Jurkat, Clone E6-1 (cell line): ENCODE measurements around the gene INTS13. TPM values are rescaled to one million over a fixed set of nuclear protein-coding genes. Genes with fewer than 3 reads are reported as not detected.
"Not testable (repeated sequence)": the region's sequence is repeated elsewhere in the genome, so short reads cannot be mapped to it uniquely, and the experiment has no call there.

Source experiments
- DNase-seq: peaks from one replicate; pipeline ENCODE4 v3.0.0-alpha.2; 2011; ENCODE audit warnings: low read depth, low spot score
- H3K4me3 ChIP-seq: 2 replicates; pipeline ENCODE4 v1.5.1; 2011; ENCODE audit warnings: mild to moderate bottlenecking, low read length, control low read depth, moderate library complexity
- polyA plus RNA-seq: library from polyadenylated mRNA; unstranded; fragments of >200 nt; gene quantifications from one replicate; pipeline ENCODE4 v1.2.1, GENCODE V29; 2012; ENCODE audit warnings: missing spikeins; ENCODE audit not compliant: insufficient read length, insufficient read depth

The INTS13 gene
- polyA plus RNA-seq, result 57.3 TPM

GRCh38 chr12:26937863-26938700, at the start of gene INTS13, which contains the start of gene FGFR1OP2:
Gene INTS13, minus strand, starts transcription at chr12:26937981. Its CDS starts 1,178 bp downstream, at chr12:26936803.
Gene FGFR1OP2, plus strand, starts transcription at chr12:26938470. Its CDS starts 15,689 bp downstream, at chr12:26954159.
- peak within 1 kb of the TSS; percentile 92 for H3K4me3 ChIP-seq
- DNase-seq, result peak; percentile 97

- H3K4me3 ChIP-seq, result no peak overlapping the region
- no peak for DNase-seq
Observed at GRCh38 chr12:26982866-26983265, 45.1 kb upstream of the INTS13 start.

GRCh38 chr12:26979733-26980132, 42.0 kb upstream of the INTS13 start:
- H3K4me3 ChIP-seq, result no peak overlapping the region
- DNase-seq, result no peak

GRCh38 chr12:26978801-26979200, 41.0 kb upstream of the INTS13 start:
- H3K4me3 ChIP-seq, result no peak overlapping the region
- DNase-seq, result no peak

- no peak for DNase-seq
- H3K4me3 ChIP-seq, result no peak overlapping the region
Observed at GRCh38 chr12:26976687-26977086, 38.9 kb upstream of the INTS13 start.

- DNase-seq, result peak; percentile 19
- no peak overlapping the region for H3K4me3 ChIP-seq
Observed at GRCh38 chr12:26971963-26972362, 34.2 kb upstream of the INTS13 start.

- H3K4me3 ChIP-seq, result no peak overlapping the region
- DNase-seq, result no peak
Observed at GRCh38 chr12:26970136-26970535, 32.4 kb upstream of the INTS13 start.

- DNase-seq, result no peak
Observed at GRCh38 chr12:26966842-26967241, 29.1 kb upstream of the INTS13 start.

GRCh38 chr12:26963413-26963812, 25.6 kb upstream of the INTS13 start:
- H3K4me3 ChIP-seq, result no peak overlapping the region
- DNase-seq, result no peak

More at GRCh38 chr12:26966842-26967241, 29.1 kb upstream of the INTS13 start:
- no peak overlapping the region for H3K4me3 ChIP-seq

- DNase-seq, result no peak
- no peak overlapping the region for H3K4me3 ChIP-seq
Observed at GRCh38 chr12:26961803-26962202, 24.0 kb upstream of the INTS13 start.

GRCh38 chr12:26961391-26961790, 23.6 kb upstream of the INTS13 start:
- H3K4me3 ChIP-seq, result not testable (repeated sequence)

GRCh38 chr12:26954027-26954426, 16.2 kb upstream of the INTS13 start:
- H3K4me3 ChIP-seq, result no peak overlapping the region
- no peak for DNase-seq

More at GRCh38 chr12:26961391-26961790, 23.6 kb upstream of the INTS13 start:
- not testable (repeated sequence) for DNase-seq

- no peak for DNase-seq
- no peak overlapping the region for H3K4me3 ChIP-seq
Observed at GRCh38 chr12:26953447-26953846, 15.7 kb upstream of the INTS13 start.

- no peak for DNase-seq
- H3K4me3 ChIP-seq, result no peak overlapping the region
Observed at GRCh38 chr12:26948309-26948708, 10.5 kb upstream of the INTS13 start.

- DNase-seq, result no peak
- H3K4me3 ChIP-seq, result peak overlapping the region; percentile 33
Observed at GRCh38 chr12:26941215-26941594, 3.4 kb upstream of the INTS13 start.

- DNase-seq, result no peak
- H3K4me3 ChIP-seq, result peak overlapping the region; percentile 33
Observed at GRCh38 chr12:26940516-26941214, 2.9 kb upstream of the INTS13 start.

- H3K4me3 ChIP-seq, result peak overlapping the region; percentile 92
- no peak for DNase-seq
Observed at GRCh38 chr12:26939953-26940352, 2.2 kb upstream of the INTS13 start.

- no peak for DNase-seq
Observed at GRCh38 chr12:26939192-26939832, 1.5 kb upstream of the INTS13 start.

GRCh38 chr12:26938701-26939062, 901 bp upstream of the INTS13 start:
- DNase-seq, result no peak
- peak overlapping the region; percentile 92 for H3K4me3 ChIP-seq

More at GRCh38 chr12:26939192-26939832, 1.5 kb upstream of the INTS13 start:
- peak overlapping the region; percentile 92 for H3K4me3 ChIP-seq

- H3K4me3 ChIP-seq, result peak overlapping the region; percentile 92
- DNase-seq, result no peak
Observed at GRCh38 chr12:26937443-26937862, 328 bp downstream of the INTS13 start.
